Activated naive CD4-positive, alpha-beta T cell treated with anti-CD3 and anti-CD28 coated beads, Interleukin-2, amount 50 U/mL, for 72 hours (primary cell): ENCODE results near the gene AFM. TPM values are rescaled to one million over a fixed set of nuclear protein-coding genes. Genes with fewer than 3 reads are reported as not detected.
A peak's percentile ranks its signal among the peaks of the same experiment; 100 is the strongest.

ENCODE experiments used
- ATAC-seq, 2 donors: fragments of 150-1000 bp; cut with Tn5 transposase; 2 replicates each; pipeline ENCODE4 v1.10.0; 2021; ENCODE audit warnings: mild to moderate bottlenecking in 2 of 2, moderate library complexity in 2 of 2
- DNase-seq, 2 donors: peaks; one replicate each; pipeline ENCODE4 v3.0.0; 2021 to 2022; ENCODE audit warnings: low spot score in 2 of 2
- H3K27ac Mint-ChIP-seq, 2 donors: one replicate each; pipeline ENCODE4 v1.8.0; 2022; ENCODE audit warnings: mild to moderate bottlenecking in 2 of 2, mixed read lengths in 2 of 2
- H3K36me3 Mint-ChIP-seq, 2 donors: one replicate each; pipeline ENCODE4 v1.8.0; 2022; ENCODE audit warnings: mixed read lengths in 2 of 2
- H3K9me3 Mint-ChIP-seq, 2 donors: one replicate each; pipeline ENCODE4 v1.8.0; 2022; ENCODE audit warnings: mixed read lengths in 2 of 2
- total RNA-seq, 2 donors: library from RNA; stranded (reverse); gene quantifications; one replicate each; pipeline ENCODE4 v1.2.3, GENCODE V29; 2022

AFM gene
- total RNA-seq, 2 donors from 2014 or later: not detected

DNA sequence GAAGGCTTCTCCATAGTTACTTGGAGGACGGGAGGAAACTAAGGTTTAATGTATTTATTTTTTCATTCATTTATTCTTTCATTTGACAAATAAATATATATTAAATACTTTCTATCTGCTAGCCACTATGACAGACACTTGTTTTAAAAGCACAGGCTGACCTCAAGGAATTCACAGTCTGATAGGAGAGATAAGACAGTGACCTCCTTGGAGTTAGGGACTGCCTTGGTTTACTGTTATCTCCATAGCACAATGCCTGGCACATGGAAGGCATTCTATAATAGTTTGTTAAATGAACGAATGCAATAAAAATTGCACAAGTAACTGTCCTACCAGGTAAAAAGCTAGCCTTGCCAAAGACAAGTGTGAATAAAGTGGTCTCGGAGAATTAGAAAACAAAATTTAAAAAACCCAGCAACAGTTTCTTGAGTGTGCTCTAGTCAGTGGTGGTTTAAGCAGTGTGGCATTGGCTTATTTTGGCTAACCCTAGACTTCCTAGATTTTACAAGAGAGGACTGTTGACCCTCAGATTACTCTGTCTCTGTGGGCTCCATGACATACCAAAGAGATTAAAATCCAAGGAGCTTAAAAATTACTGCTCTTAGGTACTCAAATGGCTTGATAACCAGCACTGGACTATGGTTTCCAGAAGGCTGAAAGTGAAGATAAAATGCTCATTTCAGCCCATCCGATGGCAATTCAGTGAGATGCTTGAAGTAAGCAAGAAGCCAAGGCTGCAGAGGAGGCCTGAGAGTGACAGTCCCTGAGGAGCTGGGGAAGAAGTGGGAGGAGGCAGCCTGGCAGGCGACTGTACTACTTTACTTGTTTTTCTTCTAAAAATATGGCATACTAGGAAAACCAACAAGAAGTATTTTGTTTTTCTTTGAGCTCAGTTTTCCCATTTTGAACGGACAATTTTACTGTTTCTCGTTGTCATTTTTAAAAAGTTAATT lies 35.9 kb upstream of the AFM start:
- H3K27ac Mint-ChIP-seq: no peak overlapping the region
- no peaks in the 10 kb centered on the region for H3K9me3 Mint-ChIP-seq
- no peak for DNase-seq
- H3K36me3 Mint-ChIP-seq: no peaks in the 10 kb centered on the region
- ATAC-seq: no peak

GRCh38 chr4:73446336-73446938 lies 35.1 kb upstream of the AFM start:
- no peaks in the 10 kb centered on the region for H3K36me3 Mint-ChIP-seq
- H3K27ac Mint-ChIP-seq: no peak overlapping the region
- no peaks in the 10 kb centered on the region for H3K9me3 Mint-ChIP-seq
- DNase-seq (no peak), ATAC-seq (peak; percentile 74 to 77)

GRCh38 chr4:73447671-73448070 lies 33.9 kb upstream of the AFM start:
- H3K27ac Mint-ChIP-seq: no peak overlapping the region
- no peak for DNase-seq
- H3K9me3 Mint-ChIP-seq: no peaks in the 10 kb centered on the region
- H3K36me3 Mint-ChIP-seq: no peaks in the 10 kb centered on the region
- ATAC-seq: no peak

- ATAC-seq (no peak), DNase-seq (no peak)
- Mint-ChIP-seq H3K9me3 (no peaks in the 10 kb centered on the region), H3K36me3 (no peaks in the 10 kb centered on the region), H3K27ac (no peak overlapping the region)
Observed at GRCh38 chr4:73448448-73449203, 32.9 kb upstream of the AFM start.

DNA sequence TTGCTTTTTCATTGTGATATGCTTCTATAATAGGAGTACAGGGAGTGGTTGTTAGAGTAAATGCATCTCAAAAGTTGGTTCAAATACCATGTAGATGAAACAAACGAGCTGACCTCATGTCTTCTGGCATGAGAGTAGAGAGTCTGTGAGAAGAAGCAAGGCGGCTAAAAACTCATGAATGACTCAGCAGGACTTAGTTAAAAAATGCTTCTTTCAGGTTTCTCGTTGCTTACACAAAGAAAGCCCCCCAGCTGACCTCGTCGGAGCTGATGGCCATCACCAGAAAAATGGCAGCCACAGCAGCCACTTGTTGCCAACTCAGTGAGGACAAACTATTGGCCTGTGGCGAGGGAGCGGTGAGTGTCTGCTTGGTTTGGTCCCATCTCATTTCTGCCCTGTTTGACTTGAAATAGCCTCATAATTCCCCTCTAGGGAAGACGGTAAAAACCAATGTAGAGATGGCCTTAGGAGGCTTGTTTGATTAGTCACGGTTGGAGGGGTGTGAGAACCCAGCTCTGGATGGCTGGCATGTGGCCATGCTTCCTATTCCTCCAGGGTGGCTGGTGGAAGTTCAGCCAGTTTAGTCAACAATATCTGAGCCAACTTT lies 31.0 kb upstream of the AFM start:
- no peaks in the 10 kb centered on the region for H3K9me3 Mint-ChIP-seq
- DNase-seq: no peak
- H3K36me3 Mint-ChIP-seq: no peaks in the 10 kb centered on the region
- no peak for ATAC-seq
- no peak overlapping the region for H3K27ac Mint-ChIP-seq

- Mint-ChIP-seq H3K27ac (no peak overlapping the region), H3K36me3 (no peaks in the 10 kb centered on the region), H3K9me3 (peaks cover 0 to 3% of the 10 kb centered on the region in 2 donors)
- DNase-seq (no peak), ATAC-seq (no peak)
Observed at GRCh38 chr4:73451404-73451803, 30.1 kb upstream of the AFM start.

DNA sequence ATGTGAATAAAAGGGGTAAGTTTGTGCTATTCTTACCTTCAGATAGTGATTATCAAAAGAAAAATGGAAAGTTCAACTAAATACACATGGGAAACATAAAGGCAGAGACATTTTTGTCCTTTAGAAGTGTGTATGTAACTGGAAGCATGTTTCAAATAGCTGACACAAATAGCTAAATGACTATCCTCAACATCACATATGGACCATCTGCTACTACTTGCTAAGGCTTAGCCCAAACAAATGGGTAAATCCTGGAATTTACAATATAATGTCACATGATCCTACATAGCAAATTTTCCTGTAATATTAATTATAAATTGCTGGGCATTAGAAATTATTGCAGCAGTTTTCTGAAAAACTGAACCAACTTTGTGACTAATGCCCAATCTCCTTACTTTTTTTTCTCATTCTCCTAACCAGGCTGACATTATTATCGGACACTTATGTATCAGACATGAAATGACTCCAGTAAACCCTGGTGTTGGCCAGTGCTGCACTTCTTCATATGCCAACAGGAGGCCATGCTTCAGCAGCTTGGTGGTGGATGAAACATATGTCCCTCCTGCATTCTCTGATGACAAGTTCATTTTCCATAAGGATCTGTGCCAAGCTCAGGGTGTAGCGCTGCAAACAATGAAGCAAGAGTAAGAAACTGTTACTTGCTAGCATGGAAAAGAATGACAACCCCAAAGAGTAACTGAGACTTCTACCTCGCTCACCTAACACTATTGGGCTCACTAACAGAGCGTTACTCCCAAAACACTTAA lies 29.4 kb upstream of the AFM start:
- DNase-seq (no peak), ATAC-seq (no peak)
- Mint-ChIP-seq H3K27ac (no peak overlapping the region), H3K9me3 (peaks cover 0 to 3% of the 10 kb centered on the region in 2 donors), H3K36me3 (no peaks in the 10 kb centered on the region)

DNA sequence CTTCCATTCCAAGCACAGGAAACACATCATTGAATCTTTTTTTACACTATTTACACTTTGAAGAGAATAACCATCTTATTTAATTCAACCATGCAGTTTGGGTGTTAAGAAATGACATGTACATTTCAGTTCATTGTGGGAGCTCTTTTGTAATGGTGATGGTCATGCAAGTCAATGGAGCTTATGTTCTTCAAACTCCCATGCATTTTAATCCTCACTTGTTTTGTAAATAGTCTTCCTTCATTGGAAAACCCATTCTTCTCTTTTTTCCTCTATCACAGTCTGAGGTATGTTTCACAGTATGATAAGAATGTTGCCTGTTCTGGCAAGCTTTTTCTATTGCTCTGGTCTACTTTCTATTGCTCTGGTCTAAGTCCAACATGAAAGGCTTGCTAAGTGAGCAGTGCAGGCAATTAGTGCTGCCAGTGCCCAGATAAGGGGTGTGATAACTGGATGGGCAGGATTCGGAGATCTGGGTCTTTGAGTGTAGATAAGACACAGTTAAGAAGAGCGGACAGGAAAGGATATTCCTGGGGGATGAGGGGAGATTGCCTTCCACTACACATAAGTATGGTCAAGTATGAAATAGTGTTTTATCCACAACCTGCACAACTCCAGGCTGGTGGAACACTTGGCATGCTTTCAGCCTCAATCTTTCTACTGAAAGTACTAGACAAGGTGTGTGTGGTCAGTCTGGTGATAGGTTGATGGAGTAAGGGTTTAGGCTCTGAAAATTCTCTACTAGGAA lies 28.4 kb upstream of the AFM start:
- H3K36me3 Mint-ChIP-seq: no peaks in the 10 kb centered on the region
- DNase-seq (no peak), ATAC-seq (no peak)
- peaks cover 0 to 3% of the 10 kb centered on the region in 2 donors for H3K9me3 Mint-ChIP-seq
- no peak overlapping the region for H3K27ac Mint-ChIP-seq

DNA sequence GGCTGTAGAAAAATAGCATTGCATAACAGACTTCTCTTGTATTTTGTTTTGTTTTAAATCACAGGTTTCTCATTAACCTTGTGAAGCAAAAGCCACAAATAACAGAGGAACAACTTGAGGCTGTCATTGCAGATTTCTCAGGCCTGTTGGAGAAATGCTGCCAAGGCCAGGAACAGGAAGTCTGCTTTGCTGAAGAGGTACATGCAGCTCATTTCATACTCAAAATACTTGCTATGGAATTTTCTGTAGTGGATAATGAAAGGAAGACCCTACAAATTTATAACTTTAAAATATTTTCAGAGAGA lies 27.9 kb upstream of the AFM start:
- H3K27ac Mint-ChIP-seq: no peak overlapping the region
- peaks cover 0 to 3% of the 10 kb centered on the region in 2 donors for H3K9me3 Mint-ChIP-seq
- ATAC-seq: no peak

GRCh38 chr4:73454920-73455319 lies 26.6 kb upstream of the AFM start:
- peaks cover 0 to 3% of the 10 kb centered on the region in 2 donors for H3K9me3 Mint-ChIP-seq
- no peaks in the 10 kb centered on the region for H3K36me3 Mint-ChIP-seq
- H3K27ac Mint-ChIP-seq: no peak overlapping the region
- no peak for DNase-seq
- no peak for ATAC-seq

More for the DNA sequence above, 27.9 kb upstream of the AFM start:
- DNase-seq: no peak
- no peaks in the 10 kb centered on the region for H3K36me3 Mint-ChIP-seq

- no peak overlapping the region for H3K27ac Mint-ChIP-seq
- no peaks in the 10 kb centered on the region for H3K36me3 Mint-ChIP-seq
- ATAC-seq: no peak
- H3K9me3 Mint-ChIP-seq: peaks cover 0 to 3% of the 10 kb centered on the region in 2 donors
- DNase-seq: no peak
Observed at GRCh38 chr4:73456177-73457022, 25.1 kb upstream of the AFM start.

DNA sequence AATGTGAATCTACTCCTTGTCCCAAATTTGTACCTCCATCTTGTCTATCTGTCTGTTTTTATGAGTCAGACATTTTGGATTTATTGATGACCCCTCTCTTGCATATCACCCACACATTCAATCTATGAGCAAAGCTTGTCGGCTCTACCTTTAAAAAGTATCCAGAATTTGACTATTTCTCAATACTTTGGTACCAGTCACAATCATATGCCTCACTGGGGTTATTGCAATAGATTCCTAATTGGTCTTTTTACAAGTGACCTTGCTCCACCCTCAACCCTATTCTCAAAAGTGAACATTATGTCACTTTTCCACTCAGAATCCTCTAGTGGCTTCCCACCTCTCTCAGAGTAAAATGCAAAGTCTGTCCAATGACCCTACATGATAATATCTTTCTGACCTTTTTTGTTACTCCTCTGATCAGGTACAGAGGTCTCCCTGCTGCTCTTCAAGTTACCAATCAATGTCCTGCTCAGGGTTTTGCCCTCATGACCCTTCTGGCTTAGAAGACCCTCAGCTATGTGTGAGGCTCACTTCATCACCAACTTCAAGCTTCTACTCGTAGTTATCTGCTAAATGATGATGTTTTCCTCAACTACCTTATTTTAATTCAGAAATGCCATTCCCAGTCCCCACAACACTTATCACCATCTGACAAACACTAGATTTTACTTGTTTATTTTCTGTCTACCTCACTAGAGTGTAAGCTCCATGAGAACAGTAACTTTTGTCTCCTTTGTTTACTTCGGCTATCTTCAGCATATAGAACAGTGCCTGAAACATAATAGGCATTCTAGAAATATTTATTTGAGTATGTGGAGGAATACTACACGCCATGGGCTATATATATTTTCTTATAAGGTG lies 23.1 kb upstream of the AFM start:
- Mint-ChIP-seq H3K9me3 (peaks cover 0 to 3% of the 10 kb centered on the region in 2 donors), H3K27ac (no peak overlapping the region), H3K36me3 (no peaks in the 10 kb centered on the region)
- ATAC-seq (no peak), DNase-seq (no peak)

DNA sequence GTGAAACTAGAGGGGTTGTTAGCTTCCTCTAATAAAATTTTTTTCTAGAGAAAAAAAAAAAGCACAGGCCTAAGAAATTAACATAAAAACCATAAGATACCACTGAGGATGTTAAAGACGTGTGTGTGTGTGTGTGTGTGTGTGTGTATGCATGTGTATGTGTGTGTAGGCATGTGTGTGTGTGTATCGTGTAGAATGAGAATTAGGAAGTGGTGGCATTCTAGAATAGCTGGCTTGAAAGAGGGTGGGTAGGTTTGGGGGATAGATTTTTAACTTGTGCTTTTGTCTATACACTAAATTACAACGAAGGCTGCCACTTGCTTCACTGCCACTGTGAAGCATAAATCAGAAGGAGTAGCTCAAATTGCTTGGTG lies 22.5 kb upstream of the AFM start:
- Mint-ChIP-seq H3K36me3 (no peaks in the 10 kb centered on the region), H3K9me3 (peaks cover 0 to 3% of the 10 kb centered on the region in 2 donors), H3K27ac (no peak overlapping the region)
- DNase-seq: no peak
- ATAC-seq: no peak

- ATAC-seq (no peak), DNase-seq (no peak)
Observed at GRCh38 chr4:73460913-73461522, 20.5 kb upstream of the AFM start.

More at GRCh38 chr4:73460913-73461522, 20.5 kb upstream of the AFM start:
- Mint-ChIP-seq H3K36me3 (no peaks in the 10 kb centered on the region), H3K27ac (no peak overlapping the region), H3K9me3 (peaks cover 0 to 3% of the 10 kb centered on the region in 2 donors)
